Measurements from ENCODE around the gene AOC3. TPM values are rescaled to one million over a fixed set of nuclear protein-coding genes. Genes with fewer than 3 reads are reported as not detected.

The AOC3 gene
- total and polyA plus RNA-seq, 4 donors: 2.0 to 18.2 (median 4.7) TPM

DNA sequence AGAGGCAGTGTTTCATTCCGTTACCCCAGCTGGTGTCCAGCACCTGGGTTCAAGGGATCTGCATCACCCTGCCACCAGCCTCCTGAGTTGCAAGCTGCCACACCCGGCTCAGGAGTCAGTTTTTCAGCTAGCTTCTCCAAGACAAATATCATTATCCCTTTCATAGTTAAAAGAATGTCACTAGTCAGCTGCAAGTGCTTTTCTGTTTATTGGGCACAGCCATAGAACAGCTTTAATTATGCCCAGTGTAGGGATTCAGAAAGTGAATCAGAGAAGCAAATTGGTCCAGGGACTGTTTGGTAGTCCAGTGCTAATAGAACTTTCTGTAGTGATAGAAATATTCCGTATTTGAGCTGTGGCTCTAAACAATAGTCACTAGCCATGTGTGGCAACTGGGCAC, 2.9 kb upstream of the AOC3 start:
- TF ChIP-seq RXRA (IDR thresholded peaks at IDR 0.05) (no peak), NR2F2 (IDR thresholded peaks at IDR 0.05) (no peak), YY1 (IDR thresholded peaks at IDR 0.05) (no peak), SP1 (IDR thresholded peaks at IDR 0.05) (no peak), GABPA (IDR thresholded peaks at IDR 0.05 in 1 of 2, conservative IDR thresholded peaks at IDR 0.05 in 1 of 2) (no peak), HNF4G (IDR thresholded peaks at IDR 0.05) (no peak)
- TF ChIP-seq, protein P1, sequence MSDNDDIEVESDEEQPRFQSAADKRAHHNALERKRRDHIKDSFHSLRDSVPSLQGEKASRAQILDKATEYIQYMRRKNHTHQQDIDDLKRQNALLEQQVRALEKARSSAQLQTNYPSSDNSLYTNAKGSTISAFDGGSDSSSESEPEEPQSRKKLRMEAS (IDR thresholded peaks at IDR 0.05): no peak
- TF ChIP-seq, protein P2, sequence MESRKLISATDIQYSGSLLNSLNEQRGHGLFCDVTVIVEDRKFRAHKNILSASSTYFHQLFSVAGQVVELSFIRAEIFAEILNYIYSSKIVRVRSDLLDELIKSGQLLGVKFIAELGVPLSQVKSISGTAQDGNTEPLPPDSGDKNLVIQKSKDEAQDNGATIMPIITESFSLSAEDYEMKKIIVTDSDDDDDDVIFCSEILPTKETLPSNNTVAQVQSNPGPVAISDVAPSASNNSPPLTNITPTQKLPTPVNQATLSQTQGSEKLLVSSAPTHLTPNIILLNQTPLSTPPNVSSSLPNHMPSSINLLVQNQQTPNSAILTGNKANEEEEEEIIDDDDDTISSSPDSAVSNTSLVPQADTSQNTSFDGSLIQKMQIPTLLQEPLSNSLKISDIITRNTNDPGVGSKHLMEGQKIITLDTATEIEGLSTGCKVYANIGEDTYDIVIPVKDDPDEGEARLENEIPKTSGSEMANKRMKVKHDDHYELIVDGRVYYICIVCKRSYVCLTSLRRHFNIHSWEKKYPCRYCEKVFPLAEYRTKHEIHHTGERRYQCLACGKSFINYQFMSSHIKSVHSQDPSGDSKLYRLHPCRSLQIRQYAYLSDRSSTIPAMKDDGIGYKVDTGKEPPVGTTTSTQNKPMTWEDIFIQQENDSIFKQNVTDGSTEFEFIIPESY (IDR thresholded peaks at IDR 0.05): no peak
- H3K9ac ChIP-seq (ENCODE audit: low read depth in 1 of 2, low read length in 2 of 2): no peak overlapping the region
- no peaks in the 10 kb centered on the region for H3K27me3 ChIP-seq (ENCODE audit: control insufficient read depth in 4 of 4, insufficient read depth in 4 of 4, low read length in 3 of 4)
- no peaks in the 10 kb centered on the region for H3K9me3 ChIP-seq (ENCODE audit: control insufficient read depth in 4 of 4, low read length in 3 of 4)
- DNase-seq (ENCODE audit: low spot score): no peak
- peaks cover 0 to 21% (median 16%) of the 10 kb centered on the region in 4 donors for H3K4me1 ChIP-seq (ENCODE audit: control insufficient read depth in 4 of 4, insufficient read depth in 4 of 4, low read length in 3 of 4)
- no peak overlapping the region for H3K4me3 ChIP-seq (ENCODE audit: low read depth in 1 of 3, low read length in 3 of 3)
- no peak overlapping the region for H3K27ac ChIP-seq (ENCODE audit: low read depth in 1 of 2, low read length in 2 of 2)
- H3K36me3 ChIP-seq (ENCODE audit: control insufficient read depth in 4 of 4, insufficient read depth in 3 of 4, low read depth in 1 of 4, low read length in 3 of 4): peaks cover 5 to 21% (median 7%) of the 10 kb centered on the region in 4 donors
- WGBS: 87% methylated on average over 3 of the region's 3 CpGs

DNA sequence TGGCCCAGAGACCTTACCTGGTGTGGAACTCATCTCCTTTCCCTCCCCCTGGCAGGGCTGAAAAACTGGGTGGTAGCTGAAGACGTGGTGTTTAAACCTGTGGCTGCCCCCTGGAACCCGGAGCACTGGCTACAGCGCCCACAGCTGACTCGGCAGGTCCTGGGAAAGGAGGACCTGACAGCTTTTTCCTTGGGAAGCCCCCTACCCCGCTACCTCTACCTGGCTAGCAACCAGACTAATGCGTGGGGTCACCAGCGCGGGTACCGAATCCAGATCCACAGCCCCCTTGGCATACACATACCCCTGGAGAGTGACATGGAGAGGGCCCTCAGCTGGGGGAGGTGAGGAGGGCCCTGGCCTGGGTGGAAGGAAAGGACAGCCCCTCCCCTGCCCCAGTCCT, 2.0 kb upstream of the AOC3 start:
- Histone ChIP-seq H3K27ac (ENCODE audit: low read depth in 1 of 2, low read length in 2 of 2) (no peak overlapping the region), H3K27me3 (ENCODE audit: control insufficient read depth in 4 of 4, insufficient read depth in 4 of 4, low read length in 3 of 4) (no peaks in the 10 kb centered on the region), H3K36me3 (ENCODE audit: control insufficient read depth in 4 of 4, insufficient read depth in 3 of 4, low read depth in 1 of 4, low read length in 3 of 4) (peaks cover 5 to 16% (median 5%) of the 10 kb centered on the region in 4 donors), H3K9me3 (ENCODE audit: control insufficient read depth in 4 of 4, low read length in 3 of 4) (no peaks in the 10 kb centered on the region), H3K4me1 (ENCODE audit: control insufficient read depth in 4 of 4, insufficient read depth in 4 of 4, low read length in 3 of 4) (peaks cover 0 to 17% (median 15%) of the 10 kb centered on the region in 4 donors), H3K9ac (ENCODE audit: low read depth in 1 of 2, low read length in 2 of 2) (no peak overlapping the region), H3K4me3 (ENCODE audit: low read depth in 1 of 3, low read length in 3 of 3) (no peak overlapping the region)
- 95% methylated on average over 9 of the region's 9 CpGs for WGBS
- TF ChIP-seq FOXA1 (IDR thresholded peaks at IDR 0.05) (no peak), SP1 (IDR thresholded peaks at IDR 0.05) (no peak)
- TF ChIP-seq, protein P3, sequence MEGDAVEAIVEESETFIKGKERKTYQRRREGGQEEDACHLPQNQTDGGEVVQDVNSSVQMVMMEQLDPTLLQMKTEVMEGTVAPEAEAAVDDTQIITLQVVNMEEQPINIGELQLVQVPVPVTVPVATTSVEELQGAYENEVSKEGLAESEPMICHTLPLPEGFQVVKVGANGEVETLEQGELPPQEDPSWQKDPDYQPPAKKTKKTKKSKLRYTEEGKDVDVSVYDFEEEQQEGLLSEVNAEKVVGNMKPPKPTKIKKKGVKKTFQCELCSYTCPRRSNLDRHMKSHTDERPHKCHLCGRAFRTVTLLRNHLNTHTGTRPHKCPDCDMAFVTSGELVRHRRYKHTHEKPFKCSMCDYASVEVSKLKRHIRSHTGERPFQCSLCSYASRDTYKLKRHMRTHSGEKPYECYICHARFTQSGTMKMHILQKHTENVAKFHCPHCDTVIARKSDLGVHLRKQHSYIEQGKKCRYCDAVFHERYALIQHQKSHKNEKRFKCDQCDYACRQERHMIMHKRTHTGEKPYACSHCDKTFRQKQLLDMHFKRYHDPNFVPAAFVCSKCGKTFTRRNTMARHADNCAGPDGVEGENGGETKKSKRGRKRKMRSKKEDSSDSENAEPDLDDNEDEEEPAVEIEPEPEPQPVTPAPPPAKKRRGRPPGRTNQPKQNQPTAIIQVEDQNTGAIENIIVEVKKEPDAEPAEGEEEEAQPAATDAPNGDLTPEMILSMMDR (IDR thresholded peaks at IDR 0.05; ENCODE audit: low read depth, low read length, missing input control): no peak
- TF ChIP-seq, protein P2 (IDR thresholded peaks at IDR 0.05): no peak
- no peak for DNase-seq (ENCODE audit: low spot score)

Measured in liver (tissue), 9 donors.